HG03571 (cell line): ENCODE data around the gene CHN1.

ENCODE experiments used
- ATAC-seq: cut with Tn5 transposase; IDR thresholded peaks from one replicate; pipeline ENCODE4 v1.9.1; 2021; ENCODE audit not compliant: unreplicated experiment

Gene CHN1

GRCh38 chr2:175011505-175011904 lies 6.3 kb upstream of the CHN1 start:
- no peak for ATAC-seq

DNA sequence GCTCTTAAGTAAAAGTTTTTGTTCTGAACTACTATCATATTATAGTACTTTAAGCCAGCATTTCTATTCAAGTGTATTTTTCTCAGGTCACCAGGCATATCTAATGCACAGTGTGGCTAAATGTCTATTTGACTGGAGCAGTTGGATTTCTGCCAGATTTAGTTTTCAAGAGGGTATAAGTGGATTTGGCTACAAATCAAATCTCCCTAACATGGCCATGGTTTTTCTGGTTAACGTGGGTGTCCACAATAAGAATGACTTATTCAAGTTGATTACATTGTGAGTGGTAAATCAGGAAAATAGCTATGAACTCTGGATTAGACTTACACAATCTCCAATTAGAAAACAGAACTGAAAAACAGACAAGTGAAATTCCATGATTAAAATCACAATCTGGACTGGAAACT lies 5.7 kb upstream of the CHN1 start:
- ATAC-seq = no peak

DNA sequence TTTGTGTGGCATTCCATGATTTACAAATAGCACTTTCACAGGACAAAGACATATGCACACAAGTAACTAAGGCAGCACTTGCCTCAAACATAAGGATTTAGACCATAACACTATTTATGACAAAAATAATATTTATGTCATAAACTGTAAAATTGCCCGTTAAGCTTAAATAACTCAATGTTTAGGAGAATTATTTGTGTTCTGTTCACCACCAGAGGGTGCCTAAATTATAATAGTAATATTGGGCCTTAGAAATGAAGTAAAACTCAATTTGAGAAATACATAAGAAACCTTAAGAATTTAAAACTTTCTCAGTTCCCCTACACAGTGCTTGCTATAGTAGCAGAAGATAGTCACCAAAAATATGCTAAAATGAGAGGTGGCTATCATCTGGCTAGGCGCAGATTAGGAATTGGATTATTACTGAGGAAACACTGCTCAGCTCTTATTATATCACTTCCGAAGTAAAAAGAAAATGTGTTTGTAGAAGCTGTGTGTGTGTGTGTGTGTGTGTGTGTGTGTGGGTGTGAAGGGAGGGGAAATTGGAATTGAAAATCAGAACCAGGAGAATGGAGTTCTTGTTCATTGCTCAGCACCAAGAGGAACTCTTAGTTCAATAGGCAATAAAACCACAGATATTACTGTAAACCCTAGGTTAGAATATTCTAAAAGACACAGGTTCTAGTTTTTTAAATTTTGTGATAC lies 4.9 kb upstream of the CHN1 start:
- ATAC-seq = no peak

- no peak for ATAC-seq
Observed at GRCh38 chr2:175008801-175009495, 3.8 kb upstream of the CHN1 start.

- ATAC-seq = no peak
Observed at GRCh38 chr2:175008009-175008408, 2.8 kb upstream of the CHN1 start.

DNA sequence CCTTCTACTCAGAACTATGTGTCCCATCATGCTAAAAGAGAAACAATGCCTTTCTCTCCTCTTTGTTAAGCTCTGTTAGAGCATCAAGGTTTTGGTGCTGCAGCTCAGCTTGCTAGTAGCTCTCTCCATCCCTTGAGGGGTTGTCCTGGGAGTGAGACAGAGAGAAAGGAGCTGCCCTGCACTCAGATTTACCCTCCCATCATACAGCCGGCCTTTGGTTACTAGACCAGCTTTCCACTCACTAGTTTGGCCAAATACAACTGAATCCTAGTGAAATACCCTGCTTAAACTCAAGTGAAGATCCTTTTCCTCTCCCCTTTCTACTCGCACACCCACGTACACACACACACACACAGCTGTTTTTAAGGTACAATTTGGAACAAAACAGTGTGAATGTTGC lies 2.3 kb upstream of the CHN1 start:
- no peak for ATAC-seq

- no peak for ATAC-seq
Observed at GRCh38 chr2:175006281-175006680, 1.1 kb upstream of the CHN1 start.

DNA sequence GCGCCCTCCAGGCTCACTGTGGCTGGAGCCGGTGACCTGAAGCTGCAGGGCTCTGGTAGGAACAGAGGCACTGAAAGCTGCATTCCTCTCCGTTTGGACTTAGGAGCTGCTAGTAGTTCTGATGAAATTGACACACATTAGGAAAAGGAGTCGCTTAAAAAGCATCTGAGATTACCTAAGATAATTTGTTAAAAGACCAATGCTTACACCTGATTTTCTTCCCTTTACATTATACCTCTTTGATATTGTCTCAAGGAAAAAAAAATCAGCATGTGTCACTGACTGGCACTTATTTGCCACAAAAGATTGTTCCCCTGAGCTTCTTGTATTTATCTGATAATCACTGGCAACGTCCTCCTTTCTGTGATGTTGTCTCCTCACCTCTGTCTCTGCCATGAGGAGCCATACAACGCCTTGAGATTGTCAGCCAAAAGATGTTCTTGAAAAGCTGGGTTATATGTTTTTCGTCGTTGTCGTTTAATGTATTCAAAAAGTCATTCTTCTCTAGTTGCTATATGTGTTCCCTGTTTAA lies 618 bp upstream of the CHN1 start:
- ATAC-seq = peak; percentile 4

- no peak for ATAC-seq
Observed at GRCh38 chr2:175004730-175004979, 526 bp downstream of the CHN1 start.

GRCh38 chr2:175003875-175004729 lies 1.1 kb downstream of the CHN1 start:
- no peak for ATAC-seq

- no peak for ATAC-seq
Observed at GRCh38 chr2:175002547-175003274, 2.5 kb downstream of the CHN1 start.

DNA sequence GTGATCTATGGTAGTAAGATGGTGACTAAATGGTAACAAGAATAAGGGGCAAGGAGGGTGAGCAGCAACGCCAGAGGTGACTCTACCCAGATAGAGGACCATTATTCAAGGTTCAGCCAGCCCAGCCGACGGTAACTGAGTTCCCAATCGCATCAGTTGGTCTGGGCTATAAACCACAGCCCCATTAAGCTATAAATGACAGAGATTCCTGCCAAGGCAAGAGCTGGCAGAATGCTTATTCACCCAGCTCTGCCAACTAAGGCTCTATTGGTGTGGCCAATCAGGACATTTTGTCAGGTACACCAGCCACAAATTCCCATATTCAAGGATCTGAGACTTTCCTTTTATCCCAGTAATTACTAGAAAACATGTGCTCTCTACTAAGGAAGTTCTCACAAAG lies 3.6 kb downstream of the CHN1 start:
- no peak for ATAC-seq

DNA sequence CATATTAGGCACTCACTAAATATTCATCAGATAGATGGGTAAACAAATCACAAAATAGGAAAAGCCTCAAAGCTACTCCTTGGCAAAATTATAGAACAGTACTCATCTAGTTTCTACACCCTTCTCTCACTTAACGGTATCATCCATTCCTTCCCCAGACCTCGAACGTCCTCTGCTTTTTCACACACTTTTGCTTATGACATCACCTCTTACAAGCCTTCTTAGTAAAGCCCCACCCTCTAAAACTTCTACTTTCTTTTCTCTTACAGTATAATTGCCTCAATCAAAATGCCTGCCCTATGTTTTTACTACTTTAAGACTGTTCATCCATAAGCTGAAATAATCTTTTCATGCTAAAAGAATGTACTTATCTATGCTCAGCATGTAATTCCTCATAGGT lies 8.1 kb downstream of the CHN1 start:
- no peak for ATAC-seq

DNA sequence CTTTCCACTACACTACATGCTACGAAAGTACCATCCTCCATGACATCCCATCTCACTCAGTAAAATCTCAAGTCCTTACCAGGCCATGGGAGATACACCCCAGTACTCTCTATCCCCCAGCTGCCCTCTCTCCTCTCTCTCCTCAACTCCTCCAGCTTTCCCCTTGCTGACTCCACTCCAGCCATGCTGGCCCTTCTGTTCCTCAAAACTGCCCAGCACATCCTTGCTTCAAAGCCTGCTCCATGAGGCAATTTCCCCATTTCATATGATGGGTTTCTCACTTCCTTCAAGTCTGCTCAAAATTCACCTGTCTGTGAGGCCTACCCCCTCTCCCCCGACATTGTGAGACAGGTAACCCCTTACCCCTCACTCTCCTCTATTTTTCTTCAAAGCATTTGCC lies 8.6 kb downstream of the CHN1 start:
- ATAC-seq = no peak

GRCh38 chr2:174994381-174994780 lies 10.8 kb downstream of the CHN1 start:
- no peak for ATAC-seq

GRCh38 chr2:174992886-174993285 lies 12.3 kb downstream of the CHN1 start:
- ATAC-seq = no peak

GRCh38 chr2:174985614-174986013 lies 19.6 kb downstream of the CHN1 start:
- ATAC-seq = no peak

DNA sequence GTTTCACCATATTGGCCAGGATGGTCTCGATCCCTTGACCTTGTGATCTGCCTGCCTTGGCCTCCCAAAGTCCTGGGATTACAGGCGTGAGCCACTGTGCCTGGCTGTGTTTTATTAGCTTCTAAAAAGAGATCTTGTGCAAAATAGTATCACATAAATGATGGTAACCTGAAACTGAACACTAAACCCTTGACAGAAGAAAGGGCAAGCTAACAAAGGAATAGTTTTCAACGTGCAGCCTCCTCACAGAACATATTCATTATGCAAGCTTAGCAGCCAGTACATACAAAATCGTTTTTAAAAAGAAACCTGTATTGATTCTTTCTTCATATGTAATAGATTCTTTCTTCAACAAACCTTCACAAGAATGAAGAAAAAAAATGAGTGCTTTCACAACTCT lies 20.6 kb downstream of the CHN1 start:
- no peak for ATAC-seq

DNA sequence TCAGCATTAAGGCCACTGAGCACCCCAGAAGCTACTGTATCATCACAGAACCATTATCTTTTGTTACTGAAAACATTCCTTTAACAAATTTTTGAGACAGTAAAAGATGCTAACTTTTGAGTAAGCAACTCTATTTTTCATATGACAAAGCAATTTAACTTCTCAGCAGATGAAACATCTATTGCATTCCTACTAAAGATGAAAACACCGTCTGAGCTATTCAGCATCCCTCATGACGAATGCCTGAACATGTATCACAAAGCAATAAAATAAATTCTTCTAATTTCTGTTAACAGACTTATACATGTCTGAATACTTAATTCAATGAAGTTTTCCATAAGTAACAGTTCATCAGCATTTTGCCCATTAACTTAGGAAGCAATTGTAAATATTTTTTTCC lies 23.9 kb downstream of the CHN1 start:
- no peak for ATAC-seq

DNA sequence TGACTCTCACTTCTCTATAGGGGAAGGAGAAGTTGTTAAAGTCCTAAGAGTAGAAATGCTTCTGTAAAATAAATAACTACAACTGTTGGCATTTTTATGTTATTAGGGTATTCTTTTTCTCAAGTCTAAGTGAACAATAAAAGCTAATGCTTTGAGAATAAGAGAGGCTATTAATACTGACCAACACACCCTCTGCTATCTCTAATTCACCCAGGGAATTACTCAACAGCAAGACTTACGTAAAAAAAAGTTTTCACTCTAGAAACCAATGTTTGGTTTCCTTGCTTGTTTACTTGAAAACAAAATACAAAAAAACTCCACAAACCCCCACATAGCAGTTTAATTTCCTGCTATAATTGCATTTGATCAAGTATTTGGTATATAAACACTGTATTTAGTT lies 25.2 kb downstream of the CHN1 start:
- no peak for ATAC-seq

DNA sequence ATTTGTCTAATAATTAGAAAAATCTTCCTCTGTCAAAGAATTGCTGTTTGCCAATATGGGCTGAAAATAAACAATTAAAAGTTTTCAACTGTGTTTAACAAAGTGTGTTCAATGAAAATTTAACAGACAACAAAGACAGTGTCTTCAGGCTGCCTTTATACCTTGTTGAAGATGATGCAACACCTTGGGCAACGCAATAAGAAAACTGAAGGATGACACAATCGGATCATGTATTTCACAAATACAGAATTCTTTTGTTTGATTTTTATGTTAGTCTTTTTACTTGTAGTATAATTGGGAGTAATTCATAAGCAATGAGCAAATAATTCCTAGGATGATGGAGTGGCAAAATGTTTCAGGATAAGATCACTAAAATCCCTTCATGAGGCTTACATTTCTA lies 27.8 kb downstream of the CHN1 start:
- no peak for ATAC-seq
